Astrocyte of the cerebellum (primary cell): ENCODE measurements around the gene CLEC20A.

ENCODE experiments used
- DNase-seq: peaks from one replicate; pipeline ENCODE4 v3.0.0-alpha.2; 2011; ENCODE audit warnings: low read depth
- H3K4me3 ChIP-seq: 2 replicates; pipeline ENCODE4 v1.5.1; 2011; ENCODE audit warnings: mild to moderate bottlenecking, low read depth, low read length, moderate library complexity
- in situ Hi-C: cut with HindIII; loops from 2 replicates; pipeline ENCODE4 v1.10.0; 2017; ENCODE audit warnings: low sequenced_read_pairs
- TF ChIP-seq, protein P1 (sequence below): IDR thresholded peaks from 2 replicates; pipeline ENCODE4 v1.5.1; 2012; ENCODE audit warnings: low read length, low read depth, moderate library complexity, mild to moderate bottlenecking; ENCODE audit errors: missing control alignments

Gene CLEC20A

GRCh38 chr1:178496410-178497135, at the start of gene CLEC20A:
TSS of gene CLEC20A (minus strand) at chr1:178496964. CDS start at chr1:178496939, 25 bp downstream.
- DNase-seq, result no peak
- H3K4me3 ChIP-seq, result no peak within 1 kb of the TSS
- in situ Hi-C loops, result loop anchor here (5.0 kb wide), 1 partner anchor 89 kb away; no protein-coding TSS in a partner anchor
- TF ChIP-seq, protein P1, sequence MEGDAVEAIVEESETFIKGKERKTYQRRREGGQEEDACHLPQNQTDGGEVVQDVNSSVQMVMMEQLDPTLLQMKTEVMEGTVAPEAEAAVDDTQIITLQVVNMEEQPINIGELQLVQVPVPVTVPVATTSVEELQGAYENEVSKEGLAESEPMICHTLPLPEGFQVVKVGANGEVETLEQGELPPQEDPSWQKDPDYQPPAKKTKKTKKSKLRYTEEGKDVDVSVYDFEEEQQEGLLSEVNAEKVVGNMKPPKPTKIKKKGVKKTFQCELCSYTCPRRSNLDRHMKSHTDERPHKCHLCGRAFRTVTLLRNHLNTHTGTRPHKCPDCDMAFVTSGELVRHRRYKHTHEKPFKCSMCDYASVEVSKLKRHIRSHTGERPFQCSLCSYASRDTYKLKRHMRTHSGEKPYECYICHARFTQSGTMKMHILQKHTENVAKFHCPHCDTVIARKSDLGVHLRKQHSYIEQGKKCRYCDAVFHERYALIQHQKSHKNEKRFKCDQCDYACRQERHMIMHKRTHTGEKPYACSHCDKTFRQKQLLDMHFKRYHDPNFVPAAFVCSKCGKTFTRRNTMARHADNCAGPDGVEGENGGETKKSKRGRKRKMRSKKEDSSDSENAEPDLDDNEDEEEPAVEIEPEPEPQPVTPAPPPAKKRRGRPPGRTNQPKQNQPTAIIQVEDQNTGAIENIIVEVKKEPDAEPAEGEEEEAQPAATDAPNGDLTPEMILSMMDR, result no peak

DNA sequence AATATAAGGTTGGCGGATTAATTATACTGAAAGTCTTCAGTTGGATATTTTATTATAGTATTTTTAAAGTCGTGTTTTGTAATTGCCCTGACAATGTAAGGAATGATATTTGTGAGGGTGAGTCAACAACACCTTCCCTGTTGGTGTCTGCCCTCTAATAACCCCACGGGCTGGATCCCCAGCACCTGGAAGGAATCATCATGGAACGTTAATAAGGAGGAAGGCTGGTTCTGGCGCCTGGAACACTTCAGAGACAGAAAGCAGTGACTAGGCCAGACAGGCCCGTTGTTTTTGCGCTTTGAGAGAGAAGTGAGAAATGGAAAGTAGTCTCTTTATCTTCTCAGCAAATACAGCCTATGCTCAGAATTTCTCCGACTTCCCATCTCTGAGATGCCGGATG, 47.8 kb upstream of the CLEC20A start:
- TF ChIP-seq, protein P1, result no peak
- DNase-seq, result no peak
- in situ Hi-C loops, result no loop called here
- H3K4me3 ChIP-seq, result no peak overlapping the region

DNA sequence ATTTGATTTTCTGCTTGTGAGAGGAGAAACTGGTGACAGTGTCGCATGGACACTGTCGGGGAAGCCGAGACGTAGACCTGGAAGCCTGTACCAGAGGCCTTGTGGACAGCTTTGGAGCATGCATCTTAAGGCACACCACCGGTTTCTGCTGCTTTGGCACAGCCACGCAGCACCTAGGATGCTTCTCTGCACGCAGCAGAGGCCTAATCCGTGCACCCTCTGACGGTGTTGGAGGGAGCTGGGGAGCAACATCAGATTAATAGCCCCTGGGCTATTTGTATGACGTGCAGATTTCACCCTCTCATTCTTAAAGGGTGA, 46.5 kb upstream of the CLEC20A start:
- no peak for DNase-seq
- TF ChIP-seq, protein P1, result no peak
- peak overlapping the region; percentile 58 for H3K4me3 ChIP-seq
- in situ Hi-C loops, result no loop called here

GRCh38 chr1:178542554-178543289, 46.0 kb upstream of the CLEC20A start:
- TF ChIP-seq, protein P1, result peak; percentile 79
- peak; percentile 64 for DNase-seq
- in situ Hi-C loops, result no loop called here
- peak overlapping the region; percentile 58 for H3K4me3 ChIP-seq

GRCh38 chr1:178541829-178542553, 45.2 kb upstream of the CLEC20A start:
- in situ Hi-C loops, result no loop called here
- TF ChIP-seq, protein P1, result no peak
- DNase-seq, result no peak
- H3K4me3 ChIP-seq, result peak overlapping the region; percentile 58

DNA sequence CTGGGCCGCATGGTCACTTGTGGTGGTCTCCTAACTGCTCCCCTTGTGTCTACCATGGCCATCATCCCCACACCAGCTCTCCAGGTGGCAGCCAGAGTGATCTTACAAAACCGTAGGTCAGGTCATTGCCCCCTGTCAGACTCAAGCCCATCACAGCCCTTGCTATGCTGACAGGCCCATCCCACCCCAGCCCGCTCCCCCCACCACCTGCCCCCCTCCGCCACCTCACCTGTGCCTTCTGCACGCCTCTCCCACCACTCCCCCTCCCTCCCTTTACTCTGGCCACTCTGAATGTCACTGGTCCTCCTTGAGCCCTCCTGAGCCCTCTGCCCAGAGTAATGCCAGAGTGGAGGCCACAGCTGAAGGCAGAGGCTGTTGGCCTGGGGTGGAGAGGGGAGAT, 44.6 kb upstream of the CLEC20A start:
- TF ChIP-seq, protein P1, result no peak
- DNase-seq, result no peak
- H3K4me3 ChIP-seq, result no peak overlapping the region
- in situ Hi-C loops, result no loop called here
